AG04449 (cell line): ENCODE measurements around the gene BAIAP2L1.

Experiments
- CTCF ChIA-PET: fragments of 350-600 bp; formaldehyde crosslinking; extraction: SDS; loops from one replicate; lab custom pipeline; 2021; ENCODE audit warnings: antibody characterized with exemption; lab: Yijun Ruan, JAX
- POLR2A ChIA-PET: fragments of 400-600, 350-600 bp; formaldehyde crosslinking; extraction: SDS; loops from one replicate; lab custom pipeline; 2020; ENCODE audit warnings: antibody characterized with exemption, inconsistent platforms; lab: Yijun Ruan, JAX
- DNase-seq: peaks from one replicate; pipeline ENCODE4 v3.0.0-alpha.2; 2010; ENCODE audit warnings: low read depth, low spot score
- H3K4me3 ChIP-seq: 2 replicates; pipeline ENCODE4 v1.5.1; 2011; ENCODE audit warnings: low read depth, mild to moderate bottlenecking, control low read depth, low read length
- TF ChIP-seq, protein P1 (sequence below): IDR thresholded peaks from one replicate; pipeline ENCODE4 v1.5.1; 2011; ENCODE audit warnings: mild to moderate bottlenecking, moderate library complexity, low read length, control low read depth, inconsistent platforms; ENCODE audit not compliant: insufficient read depth; ENCODE audit errors: missing control alignments

The BAIAP2L1 gene

DNA sequence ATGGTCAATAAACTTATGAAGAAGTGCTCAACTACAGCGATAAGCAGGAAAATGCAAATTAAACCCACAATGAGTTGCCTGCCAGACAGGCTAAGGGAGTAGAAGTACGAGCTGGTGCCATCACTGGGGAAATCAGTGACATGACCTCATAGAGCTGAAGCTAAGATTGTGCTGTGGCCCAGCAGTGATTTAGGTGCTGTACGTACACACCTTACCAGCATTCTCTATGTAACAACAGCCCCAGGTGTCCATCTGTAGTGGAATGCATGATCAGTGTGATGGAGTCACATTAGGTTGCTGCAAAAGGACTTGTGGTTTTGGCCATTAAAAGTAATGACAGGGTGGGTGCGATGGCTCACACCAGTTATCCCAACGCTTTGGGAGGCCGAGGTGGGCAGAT lies 143.2 kb downstream of the BAIAP2L1 start:
- no peak for DNase-seq
- POLR2A ChIA-PET, result no interaction called here
- H3K4me3 ChIP-seq, result no peak overlapping the region
- TF ChIP-seq, protein P1, sequence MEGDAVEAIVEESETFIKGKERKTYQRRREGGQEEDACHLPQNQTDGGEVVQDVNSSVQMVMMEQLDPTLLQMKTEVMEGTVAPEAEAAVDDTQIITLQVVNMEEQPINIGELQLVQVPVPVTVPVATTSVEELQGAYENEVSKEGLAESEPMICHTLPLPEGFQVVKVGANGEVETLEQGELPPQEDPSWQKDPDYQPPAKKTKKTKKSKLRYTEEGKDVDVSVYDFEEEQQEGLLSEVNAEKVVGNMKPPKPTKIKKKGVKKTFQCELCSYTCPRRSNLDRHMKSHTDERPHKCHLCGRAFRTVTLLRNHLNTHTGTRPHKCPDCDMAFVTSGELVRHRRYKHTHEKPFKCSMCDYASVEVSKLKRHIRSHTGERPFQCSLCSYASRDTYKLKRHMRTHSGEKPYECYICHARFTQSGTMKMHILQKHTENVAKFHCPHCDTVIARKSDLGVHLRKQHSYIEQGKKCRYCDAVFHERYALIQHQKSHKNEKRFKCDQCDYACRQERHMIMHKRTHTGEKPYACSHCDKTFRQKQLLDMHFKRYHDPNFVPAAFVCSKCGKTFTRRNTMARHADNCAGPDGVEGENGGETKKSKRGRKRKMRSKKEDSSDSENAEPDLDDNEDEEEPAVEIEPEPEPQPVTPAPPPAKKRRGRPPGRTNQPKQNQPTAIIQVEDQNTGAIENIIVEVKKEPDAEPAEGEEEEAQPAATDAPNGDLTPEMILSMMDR, result no peak
- CTCF ChIA-PET, result interaction anchor here (1.2 kb wide), 1 partner anchor 9 kb away, joined by 3 read pairs; no protein-coding TSS in a partner anchor

DNA sequence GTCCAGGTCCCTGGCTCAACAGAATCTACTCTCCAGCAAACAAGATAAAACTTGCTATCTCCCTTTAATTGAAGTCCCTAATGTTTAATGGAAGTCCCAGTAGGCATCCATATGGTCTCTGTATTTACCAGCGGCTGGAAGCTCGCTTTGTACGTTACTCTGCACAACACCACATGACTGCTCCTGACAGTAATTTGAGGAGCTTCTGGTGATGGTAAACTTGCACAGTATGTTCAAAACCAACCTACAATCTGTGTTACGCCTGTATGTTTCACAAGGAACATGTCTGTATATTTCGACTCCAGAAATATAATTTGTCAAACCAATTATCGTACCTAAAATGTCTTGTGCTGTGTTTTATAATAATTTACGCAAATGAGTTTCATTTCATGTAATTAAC lies 144.5 kb downstream of the BAIAP2L1 start:
- no peak for DNase-seq
- CTCF ChIA-PET, result interaction anchor here (0.9 kb wide), 1 partner anchor 8 kb away, joined by 3 read pairs; no protein-coding TSS in a partner anchor
- TF ChIP-seq, protein P1, result no peak
- POLR2A ChIA-PET, result interaction anchor here (0.5 kb wide), 1 partner anchor 22 kb away, joined by 4 read pairs; no protein-coding TSS in a partner anchor
- no peak overlapping the region for H3K4me3 ChIP-seq

DNA sequence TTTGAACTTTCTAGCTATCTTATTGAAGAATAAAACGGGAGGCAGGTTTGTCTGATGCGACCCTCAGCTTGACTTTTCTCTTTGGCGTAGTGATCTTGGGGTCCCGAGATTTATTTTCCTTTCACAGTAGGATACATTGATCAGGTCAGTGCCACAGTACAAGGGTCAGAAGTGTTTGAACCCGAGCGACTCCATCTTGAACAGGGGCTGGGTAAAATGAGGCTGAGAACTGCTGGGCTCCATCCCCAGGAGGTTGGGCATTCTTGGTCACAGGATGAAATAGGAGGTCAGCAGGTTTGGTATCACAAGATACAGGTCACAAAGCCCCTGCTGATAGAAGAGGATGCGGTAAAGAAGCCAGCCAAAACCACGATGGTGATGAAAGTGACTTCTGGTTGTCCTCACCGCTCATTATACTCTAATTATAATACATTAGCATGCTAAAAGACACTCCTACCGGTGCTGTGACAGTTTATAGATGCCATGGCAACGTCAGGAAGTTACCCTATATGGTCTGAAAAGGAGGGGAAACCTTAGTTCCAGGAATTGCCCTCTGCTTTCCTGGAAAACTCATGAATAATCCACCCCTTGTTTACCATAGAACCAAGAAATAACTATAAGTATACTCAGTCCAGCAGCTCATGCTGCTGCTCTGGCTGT lies 145.8 kb downstream of the BAIAP2L1 start:
- TF ChIP-seq, protein P1, result no peak

DNA sequence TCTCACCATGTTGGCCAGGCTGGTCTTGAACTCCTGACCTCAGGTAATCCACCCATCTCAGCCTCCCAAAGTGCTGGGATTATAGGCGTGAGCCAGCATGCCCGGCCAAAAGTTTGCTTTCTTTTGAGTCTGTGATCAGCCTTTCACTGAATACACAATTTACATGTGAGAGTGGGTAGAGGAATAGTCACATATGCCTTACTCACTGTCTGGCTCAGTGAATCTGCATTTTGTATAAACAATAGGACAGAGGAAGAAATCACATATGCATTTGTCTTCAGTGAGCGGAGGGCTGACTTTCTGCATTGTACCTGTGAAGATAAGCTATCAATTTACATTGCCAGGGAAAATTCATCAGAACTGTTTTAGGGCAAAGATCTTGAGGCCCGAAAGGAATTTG lies 146.4 kb downstream of the BAIAP2L1 start:
- TF ChIP-seq, protein P1, result no peak
- ChIA-PET POLR2A (no interaction called here), CTCF (interaction anchor here (0.7 to 2.3 kb wide), 2 partner anchors 13 to 1220 kb away, joined by 3 to 8 read pairs; no protein-coding TSS in a partner anchor)
- no peak for DNase-seq
- no peak overlapping the region for H3K4me3 ChIP-seq

More for the DNA sequence above, 145.8 kb downstream of the BAIAP2L1 start:
- H3K4me3 ChIP-seq, result no peak overlapping the region
- ChIA-PET CTCF (no interaction called here), POLR2A (no interaction called here)
- no peak for DNase-seq

DNA sequence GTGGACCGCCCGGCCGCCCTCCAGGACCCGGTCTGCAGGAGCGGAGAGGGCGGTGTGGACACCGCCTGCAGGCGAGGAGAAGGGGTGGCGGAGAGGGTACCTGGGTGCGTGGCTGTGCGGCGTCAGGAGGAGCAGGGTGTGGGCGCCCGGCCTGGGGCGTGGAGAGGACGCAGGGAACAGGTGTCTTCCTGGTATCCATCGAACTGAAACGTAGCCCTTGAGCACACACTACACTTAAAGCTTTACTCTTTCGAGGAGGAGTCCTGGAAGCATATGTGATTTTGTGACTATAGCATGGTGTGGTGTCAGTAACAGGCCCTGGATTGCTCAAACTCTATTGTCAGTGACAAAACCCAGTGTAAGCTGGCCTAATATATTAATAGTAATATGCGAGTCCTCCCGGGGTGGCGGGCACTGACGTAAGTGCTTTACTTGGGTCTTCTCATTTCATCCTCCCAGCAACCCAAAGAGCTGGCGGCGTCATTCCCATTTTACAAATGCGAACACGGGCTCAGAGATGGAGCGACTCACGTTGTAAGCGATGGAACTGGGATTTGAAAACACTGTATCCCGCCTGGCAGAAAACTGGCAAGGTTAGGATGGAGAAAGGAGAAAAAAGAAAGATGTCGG lies 148.3 kb downstream of the BAIAP2L1 start:
- H3K4me3 ChIP-seq, result peak overlapping the region; percentile 96
- CTCF ChIA-PET, result interaction anchor here (0.9 to 2.3 kb wide), 6 partner anchors 8 to 231 kb away, joined by 3 to 14 read pairs (median 6); partner anchors contain the start of gene BAIAP2L1
- POLR2A ChIA-PET, result no interaction called here
- no peak for DNase-seq
- TF ChIP-seq, protein P1, result peak; percentile 15
